PFSK-1 (cell line): ENCODE measurements around the gene ARHGEF12.

Source experiments
- POLR2AphosphoS5 ChIP-seq: IDR thresholded peaks from 2 replicates; pipeline ENCODE4 v1.6.1; 2012; ENCODE audit warnings: low read depth, mild to moderate bottlenecking, control low read depth, low read length, moderate library complexity
- REST ChIP-seq, 2 experiments: IDR thresholded peaks; 2 replicates each; pipeline versions ENCODE4 v1.6.1 to v1.8.0; 2011 to 2012; ENCODE audit warnings: low read depth in 2 of 2, low read length in 2 of 2, control low read depth in 1 of 2, inconsistent platforms in 1 of 2, mild to moderate bottlenecking in 1 of 2, moderate library complexity in 1 of 2; ENCODE audit not compliant: insufficient read depth in 1 of 2
- TAF1 ChIP-seq: IDR thresholded peaks from 2 replicates; pipeline ENCODE4 v1.6.1; 2012; ENCODE audit warnings: low read length, control low read depth, borderline replicate concordance; ENCODE audit not compliant: insufficient read depth

GRCh38 chr11:120388261-120388660 lies 52.0 kb downstream of the ARHGEF12 start:
- TF ChIP-seq TAF1 = no peak
- TF ChIP-seq REST (IDR thresholded peaks at IDR 0.05; ENCODE audit: insufficient read depth in 1 of 2, low read depth in 2 of 2, low read length in 2 of 2) = no peak
- no peak for TF ChIP-seq POLR2AphosphoS5
